Stimulated activated CD8-positive, alpha-beta memory T cell treated with anti-CD3 and anti-CD28 coated beads, Interleukin-4, amount 100 ng/mL, for 4 hours (primary cell): Measurements from ENCODE around the gene PRC1.
"Not testable (repeated sequence)": the region's sequence is repeated elsewhere in the genome, so short reads cannot be mapped to it uniquely, and the experiment has no call there.

Experiments
- DNase-seq, 2 donors: peaks; one replicate each; pipeline ENCODE4 v3.0.0-alpha.2; 2020; ENCODE audit warnings: low read depth in 2 of 2, low spot score in 1 of 2

PRC1 gene

GRCh38 chr15:90934949-90935751 lies 59.2 kb downstream of the PRC1 start, which contains the start of gene UNC45A:
Gene UNC45A, plus strand, starts transcription at chr15:90935285. Its CDS starts 40 bp downstream, at chr15:90935325.
- DNase-seq, result peak; percentile 89

GRCh38 chr15:90934256-90934948 lies 59.9 kb downstream of the PRC1 start:
- DNase-seq, result peak; percentile 57 to 62

- DNase-seq, result no peak
Measured at GRCh38 chr15:90933301-90933700, 61.0 kb downstream of the PRC1 start.

- DNase-seq, result no peak
Measured at GRCh38 chr15:90932660-90932991, 61.7 kb downstream of the PRC1 start.

- peak; percentile 74 to 84 for DNase-seq
Measured at GRCh38 chr15:90931828-90932659, 62.3 kb downstream of the PRC1 start, which contains the start of gene HDDC3. Gene HDDC3, minus strand, starts transcription at chr15:90932549. Its CDS starts 9 bp downstream, at chr15:90932540.

- no peak for DNase-seq
Measured at GRCh38 chr15:90931575-90931827, 62.8 kb downstream of the PRC1 start.

GRCh38 chr15:90930861-90931574 lies 63.3 kb downstream of the PRC1 start:
- DNase-seq, result no peak

- no peak for DNase-seq
Measured at GRCh38 chr15:90929246-90930019, 64.9 kb downstream of the PRC1 start.

- DNase-seq, result not testable (repeated sequence)
Measured at GRCh38 chr15:90928106-90928505, 66.2 kb downstream of the PRC1 start.

- DNase-seq, result not testable (repeated sequence)
Measured at GRCh38 chr15:90926766-90927165, 67.6 kb downstream of the PRC1 start.

GRCh38 chr15:90924375-90924774 lies 70.0 kb downstream of the PRC1 start:
- DNase-seq, result no peak

- DNase-seq, result not testable (repeated sequence)
Measured at GRCh38 chr15:90922712-90923322, 71.5 kb downstream of the PRC1 start.

GRCh38 chr15:90921887-90922286 lies 72.4 kb downstream of the PRC1 start:
- no peak for DNase-seq

GRCh38 chr15:90918835-90919234 lies 75.5 kb downstream of the PRC1 start:
- DNase-seq, result no peak

GRCh38 chr15:90918034-90918788 lies 76.1 kb downstream of the PRC1 start:
- no peak for DNase-seq

GRCh38 chr15:90917569-90917968 lies 76.8 kb downstream of the PRC1 start:
- DNase-seq, result no peak

GRCh38 chr15:90916461-90916860 lies 77.9 kb downstream of the PRC1 start:
- DNase-seq, result no peak
